ENCODE results near the gene PAQR5.
"Not testable (repeated sequence)": the region's sequence is repeated elsewhere in the genome, so short reads cannot be mapped to it uniquely, and the experiment has no call there.

Gene PAQR5

GRCh38 chr15:69357773-69358771 lies 59.4 kb downstream of the PAQR5 start:
- no peak for DNase-seq (ENCODE audit: low read depth)

- DNase-seq (ENCODE audit: low read depth): no peak
Observed at GRCh38 chr15:69358850-69359249, 60.1 kb downstream of the PAQR5 start.

GRCh38 chr15:69359722-69360121 lies 61.0 kb downstream of the PAQR5 start:
- DNase-seq (ENCODE audit: low read depth): no peak

- no peak for DNase-seq (ENCODE audit: low read depth)
Observed at GRCh38 chr15:69360642-69361041, 61.9 kb downstream of the PAQR5 start.

- no peak for DNase-seq (ENCODE audit: low read depth)
Observed at GRCh38 chr15:69367236-69367635, 68.5 kb downstream of the PAQR5 start.

GRCh38 chr15:69369631-69370030 lies 70.9 kb downstream of the PAQR5 start:
- no peak for DNase-seq (ENCODE audit: low read depth)

- DNase-seq (ENCODE audit: low read depth): no peak
Observed at GRCh38 chr15:69373406-69373805, 74.7 kb downstream of the PAQR5 start.

GRCh38 chr15:69375151-69375790 lies 76.6 kb downstream of the PAQR5 start:
- DNase-seq (ENCODE audit: low read depth): no peak

- no peak for DNase-seq (ENCODE audit: low read depth)
Observed at GRCh38 chr15:69377216-69377970, 78.7 kb downstream of the PAQR5 start.

GRCh38 chr15:69380100-69380725 lies 81.5 kb downstream of the PAQR5 start:
- no peak for DNase-seq (ENCODE audit: low read depth)

GRCh38 chr15:69380726-69381105 lies 82.0 kb downstream of the PAQR5 start:
- DNase-seq (ENCODE audit: low read depth): no peak

- not testable (repeated sequence) for DNase-seq (ENCODE audit: low read depth)
Observed at GRCh38 chr15:69382176-69382575, 83.5 kb downstream of the PAQR5 start.

- not testable (repeated sequence) for DNase-seq (ENCODE audit: low read depth)
Observed at GRCh38 chr15:69384066-69384465, 85.4 kb downstream of the PAQR5 start.

GRCh38 chr15:69384626-69385598 lies 86.2 kb downstream of the PAQR5 start:
- no peak for DNase-seq (ENCODE audit: low read depth)

- DNase-seq (ENCODE audit: low read depth): no peak
Observed at GRCh38 chr15:69385831-69386230, 87.1 kb downstream of the PAQR5 start.

GRCh38 chr15:69386284-69386683 lies 87.6 kb downstream of the PAQR5 start:
- DNase-seq (ENCODE audit: low read depth): no peak

GRCh38 chr15:69388260-69388705 lies 89.6 kb downstream of the PAQR5 start:
- no peak for DNase-seq (ENCODE audit: low read depth)

- no peak for DNase-seq (ENCODE audit: low read depth)
Observed at GRCh38 chr15:69389426-69389825, 90.7 kb downstream of the PAQR5 start.

- DNase-seq (ENCODE audit: low read depth): no peak
Observed at GRCh38 chr15:69390575-69390974, 91.9 kb downstream of the PAQR5 start.

- DNase-seq (ENCODE audit: low read depth): no peak
Observed at GRCh38 chr15:69391046-69391757, 92.5 kb downstream of the PAQR5 start.

Measured in activated gamma-delta T cell treated with anti-CD3 and anti-CD28 coated beads, Interleukin-2, amount 50 U/mL, for 16 hours (primary cell).